Gastroesophageal sphincter (tissue), 4 donors: Measurements from ENCODE around the gene TMBIM1. TPM values are rescaled to one million over a fixed set of nuclear protein-coding genes. Genes with fewer than 3 reads are reported as not detected.
"Not testable (repeated sequence)": the region's sequence is repeated elsewhere in the genome, so short reads cannot be mapped to it uniquely, and the experiment has no call there.

ENCODE experiments used
- ATAC-seq: fragments of 150-250 bp; one replicate; pipeline ENCODE4 v1.9.1; 2016; ENCODE audit warnings: mild to moderate bottlenecking, moderate library complexity
- H3K27ac ChIP-seq, 4 donors: fragments of 200-600 bp; sonication (generic) in 3 of 4; 1 replicate in 3 of 4; 2 replicates in 1 of 4; pipeline ENCODE4 v1.5.1; 2016 to 2019
- H3K27me3 ChIP-seq: fragments of 200-600 bp; sonication (generic); one replicate; pipeline ENCODE4 v1.5.1; 2019
- H3K36me3 ChIP-seq, 2 donors: fragments of 200-600 bp; sonication (generic); one replicate each; pipeline ENCODE4 v1.5.1; 2019; ENCODE audit warnings: control low read depth in 1 of 2
- H3K4me1 ChIP-seq, 3 donors: fragments of 200-600 bp; sonication (generic); 1 replicate in 2 of 3; 2 replicates in 1 of 3; pipeline ENCODE4 v1.5.1; 2016 to 2019; ENCODE audit warnings: control low read depth in 2 of 3
- H3K4me3 ChIP-seq, 2 donors: fragments of 200-600 bp; sonication (generic); one replicate each; pipeline ENCODE4 v1.5.1; 2019; ENCODE audit warnings: mild to moderate bottlenecking in 1 of 2, moderate library complexity in 1 of 2
- H3K9me3 ChIP-seq, 3 donors: fragments of 200-600 bp; sonication (generic); one replicate each; pipeline ENCODE4 v1.5.1; 2017 to 2019; ENCODE audit warnings: control low read depth in 2 of 3
- EP300 ChIP-seq: sonication (generic); formaldehyde crosslinking; IDR thresholded peaks from one replicate; pipeline ENCODE4 v1.6.1; 2017; ENCODE audit warnings: antibody characterized with exemption, mild to moderate bottlenecking
- POLR2A ChIP-seq, 2 donors: fragments of 450-650 bp; IDR thresholded peaks; one replicate each; pipeline ENCODE4 v1.6.1; 2017; ENCODE audit warnings: antibody characterized with exemption in 2 of 2, mild to moderate bottlenecking in 2 of 2, moderate library complexity in 1 of 2
- POLR2AphosphoS5 ChIP-seq: sonication (generic); formaldehyde crosslinking; IDR thresholded peaks from one replicate; pipeline ENCODE4 v1.6.1; 2017; ENCODE audit warnings: antibody characterized with exemption
- WGBS, 2 donors: methylation state at CpG; one replicate each; pipeline ENCODE4 v1.1.5; 2018; ENCODE audit warnings: low coverage in 1 of 2; 5-methylcytosine and 5-hydroxymethylcytosine counted together
- total RNA-seq, 4 donors: library from RNA; depleted of rRNA; stranded (reverse); fragments of >200 nt; gene quantifications; one replicate each; pipeline ENCODE4 v1.1.0, GENCODE V29; 2016
- TF ChIP-seq, protein P1 (sequence below), 4 experiments: fragments of 200-600 bp in 2 of 4; fragments of 450-650 bp in 2 of 4; sonication (generic) in 1 of 4; IDR thresholded peaks; one replicate each; pipeline ENCODE4 v1.5.1; 2017 to 2019; ENCODE audit warnings: antibody characterized with exemption in 4 of 4, mild to moderate bottlenecking in 2 of 4, moderate library complexity in 2 of 4

TMBIM1 gene
- total RNA-seq, 4 donors from 2014 or later, result 152 to 245 (median 191) TPM

DNA sequence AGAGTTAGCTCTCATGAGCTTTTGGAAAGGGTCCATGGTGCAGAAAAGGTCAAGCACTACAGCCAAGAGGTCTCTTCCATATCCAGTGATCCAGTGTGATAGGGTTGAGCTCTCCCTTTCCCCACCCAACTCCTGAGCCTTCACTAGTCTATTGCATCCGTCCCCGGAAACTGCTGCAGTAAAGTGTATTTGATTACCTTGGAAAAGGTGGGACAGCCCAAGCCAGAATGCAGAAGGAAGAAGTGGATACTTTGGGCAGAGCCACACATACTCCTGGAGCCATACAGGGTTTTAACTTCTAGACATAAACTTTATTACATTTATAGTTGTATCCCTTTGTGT lies 18.4 kb downstream of the TMBIM1 start:
- Histone ChIP-seq H3K36me3 (peaks cover 0 to 55% of the 10 kb centered on the region in 2 donors), H3K4me1 (peaks cover 3 to 69% (median 23%) of the 10 kb centered on the region in 3 donors), H3K27ac (peak overlapping the region in 3 of 4 donors; percentile 62 to 80 (median 79)), H3K9me3 (no peaks in the 10 kb centered on the region), H3K27me3 (no peaks in the 10 kb centered on the region), H3K4me3 (no peak overlapping the region)
- TF ChIP-seq EP300 (no peak), POLR2AphosphoS5 (no peak), POLR2A (IDR thresholded peaks at IDR 0.05) (no peak)
- TF ChIP-seq, protein P1, sequence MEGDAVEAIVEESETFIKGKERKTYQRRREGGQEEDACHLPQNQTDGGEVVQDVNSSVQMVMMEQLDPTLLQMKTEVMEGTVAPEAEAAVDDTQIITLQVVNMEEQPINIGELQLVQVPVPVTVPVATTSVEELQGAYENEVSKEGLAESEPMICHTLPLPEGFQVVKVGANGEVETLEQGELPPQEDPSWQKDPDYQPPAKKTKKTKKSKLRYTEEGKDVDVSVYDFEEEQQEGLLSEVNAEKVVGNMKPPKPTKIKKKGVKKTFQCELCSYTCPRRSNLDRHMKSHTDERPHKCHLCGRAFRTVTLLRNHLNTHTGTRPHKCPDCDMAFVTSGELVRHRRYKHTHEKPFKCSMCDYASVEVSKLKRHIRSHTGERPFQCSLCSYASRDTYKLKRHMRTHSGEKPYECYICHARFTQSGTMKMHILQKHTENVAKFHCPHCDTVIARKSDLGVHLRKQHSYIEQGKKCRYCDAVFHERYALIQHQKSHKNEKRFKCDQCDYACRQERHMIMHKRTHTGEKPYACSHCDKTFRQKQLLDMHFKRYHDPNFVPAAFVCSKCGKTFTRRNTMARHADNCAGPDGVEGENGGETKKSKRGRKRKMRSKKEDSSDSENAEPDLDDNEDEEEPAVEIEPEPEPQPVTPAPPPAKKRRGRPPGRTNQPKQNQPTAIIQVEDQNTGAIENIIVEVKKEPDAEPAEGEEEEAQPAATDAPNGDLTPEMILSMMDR (IDR thresholded peaks at IDR 0.05), result no peak
- WGBS, 2 donors, result 35 to 83% methylated on average over 2 of the region's 2 CpGs
- ATAC-seq, result no peak

DNA sequence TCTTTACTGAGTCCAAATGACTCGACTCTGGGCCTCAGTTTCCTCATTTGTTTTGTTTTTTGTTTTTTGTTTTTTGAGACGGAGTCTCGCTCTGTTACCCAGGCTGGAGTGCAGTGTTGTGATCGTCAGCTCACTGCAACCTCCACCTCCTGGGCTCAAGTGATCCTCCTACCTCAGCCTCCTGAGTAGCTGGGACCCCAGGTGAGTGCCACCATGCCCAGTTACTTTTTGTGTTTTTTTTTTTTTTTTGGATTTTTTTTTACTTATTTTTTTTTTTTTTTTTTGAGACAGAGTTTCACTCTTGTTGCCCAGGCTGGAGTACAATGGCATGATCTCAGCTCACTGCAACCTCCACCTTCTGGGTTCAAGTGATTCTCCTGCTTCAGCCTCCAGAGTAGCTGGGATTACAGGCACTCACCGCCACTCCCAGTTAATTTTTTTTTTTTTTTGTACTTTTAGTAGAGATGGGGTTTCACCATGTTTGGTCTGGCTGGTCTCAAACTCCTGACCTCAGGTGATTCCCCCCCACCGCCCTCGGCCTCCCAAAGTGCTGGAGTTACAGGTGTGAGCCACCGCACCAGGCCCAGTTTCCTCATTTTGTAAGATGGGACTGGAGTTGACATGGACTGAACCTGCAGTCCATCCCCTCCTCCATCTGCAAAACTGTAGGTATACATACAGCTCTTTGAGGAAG lies 18.9 kb downstream of the TMBIM1 start:
- not testable (repeated sequence) for H3K4me3 ChIP-seq, H3K9me3 ChIP-seq, H3K27me3 ChIP-seq, ATAC-seq
- WGBS, 2 donors, result 67 to 85% methylated on average over 4 to 5 of the region's 8 CpGs
- peak overlapping the region; percentile 1 to 80 (median 80) for H3K27ac ChIP-seq
- H3K4me1 ChIP-seq, result peaks cover 3 to 69% (median 25%) of the 10 kb centered on the region in 3 donors
- peaks cover 0 to 50% of the 10 kb centered on the region in 2 donors for H3K36me3 ChIP-seq

DNA sequence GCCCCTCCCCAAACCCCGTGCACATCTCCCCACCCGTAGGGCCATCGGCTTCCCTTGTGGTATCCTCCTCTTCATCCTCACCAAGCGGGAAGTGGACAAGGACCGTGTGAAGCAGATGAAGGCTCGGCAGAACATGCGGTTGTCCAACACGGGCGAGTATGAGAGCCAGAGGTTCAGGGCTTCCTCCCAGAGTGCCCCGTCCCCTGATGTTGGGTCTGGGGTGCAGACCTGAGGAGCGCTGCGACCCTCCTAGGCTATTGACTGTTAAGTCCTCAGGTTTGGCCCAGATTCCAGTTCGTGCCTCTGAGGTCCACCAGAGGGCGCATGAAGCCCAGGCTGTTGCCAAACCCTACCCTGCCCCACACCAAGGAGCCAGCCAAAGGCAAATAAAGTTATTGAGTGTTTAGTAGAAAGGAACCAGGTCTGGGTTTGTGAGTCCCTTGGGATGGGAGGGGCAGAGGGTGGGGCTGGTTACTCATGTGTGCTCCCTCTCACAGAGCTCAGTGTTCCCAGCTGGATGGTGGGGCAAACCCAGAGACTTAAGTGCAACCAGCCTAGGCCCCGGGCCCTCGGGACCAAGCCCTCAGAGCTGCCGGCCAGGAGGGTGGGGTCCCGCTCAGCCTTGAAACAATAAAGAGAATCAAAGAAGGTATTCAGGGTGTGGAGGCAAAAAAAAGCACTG lies 19.6 kb downstream of the TMBIM1 start:
- H3K27me3 ChIP-seq, result no peaks in the 10 kb centered on the region
- peak; percentile 74 for ATAC-seq
- peaks cover 0 to 45% of the 10 kb centered on the region in 2 donors for H3K36me3 ChIP-seq
- TF ChIP-seq POLR2A (IDR thresholded peaks at IDR 0.05) (no peak), POLR2AphosphoS5 (peak; percentile 80)
- TF ChIP-seq, protein P1 (IDR thresholded peaks at IDR 0.05), result peak in 3 of 4 experiments; percentile 92 to 95 (median 95)
- peaks cover 3 to 69% (median 25%) of the 10 kb centered on the region in 3 donors for H3K4me1 ChIP-seq
- H3K4me3 ChIP-seq, result peak overlapping the region in 1 of 2 donors; percentile 15
- H3K9me3 ChIP-seq, result no peaks in the 10 kb centered on the region
- peak overlapping the region; percentile 1 to 80 (median 80) for H3K27ac ChIP-seq
- 10% methylated on average over 2 to 5 of the region's 18 CpGs for WGBS, 2 donors

DNA sequence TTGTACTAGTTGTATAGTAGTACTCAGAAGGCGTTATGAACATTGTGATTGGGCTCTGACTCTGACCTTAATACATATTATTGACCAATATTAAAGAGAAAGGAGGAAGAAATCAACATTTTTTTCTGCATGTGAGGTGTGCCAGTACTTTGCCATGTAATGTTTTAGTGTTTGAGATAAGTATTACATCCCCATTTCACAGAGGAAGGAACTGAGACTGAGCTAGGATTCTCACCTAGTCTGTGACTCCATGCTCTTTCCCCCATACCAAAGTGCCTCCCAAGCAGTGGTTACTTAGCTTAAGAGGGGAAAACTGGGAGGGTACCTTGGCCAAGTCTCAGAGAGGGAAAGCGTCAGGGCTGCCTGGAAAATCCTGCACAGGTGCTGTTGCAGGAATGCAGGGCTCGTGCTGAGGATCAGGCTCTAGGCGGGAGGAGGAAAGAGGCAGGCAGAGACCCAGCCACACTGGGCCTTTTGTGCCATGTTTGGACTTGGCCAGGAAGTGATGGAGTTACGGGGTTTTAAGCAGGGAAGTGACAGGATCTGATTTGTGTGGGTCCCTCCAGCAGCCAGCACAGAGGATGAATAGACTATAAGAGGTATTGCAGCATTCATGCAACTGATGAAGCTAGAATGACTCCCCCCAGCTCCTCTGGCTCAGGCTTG lies 20.3 kb downstream of the TMBIM1 start:
- peaks cover 0 to 45% of the 10 kb centered on the region in 2 donors for H3K36me3 ChIP-seq
- TF ChIP-seq EP300 (no peak), POLR2AphosphoS5 (peak; percentile 39), POLR2A (IDR thresholded peaks at IDR 0.05) (no peak)
- TF ChIP-seq, protein P1 (IDR thresholded peaks at IDR 0.05), result no peak
- H3K9me3 ChIP-seq, result no peaks in the 10 kb centered on the region
- WGBS, 2 donors, result 29 to 70% methylated on average over 1 to 3 of the region's 5 CpGs
- peaks cover 3 to 75% (median 25%) of the 10 kb centered on the region in 3 donors for H3K4me1 ChIP-seq
- no peak for ATAC-seq
- peak overlapping the region in 1 of 2 donors; percentile 77 for H3K4me3 ChIP-seq
- H3K27ac ChIP-seq, result peak overlapping the region in 3 of 4 donors; percentile 79 to 80 (median 80)
- H3K27me3 ChIP-seq, result no peaks in the 10 kb centered on the region

DNA sequence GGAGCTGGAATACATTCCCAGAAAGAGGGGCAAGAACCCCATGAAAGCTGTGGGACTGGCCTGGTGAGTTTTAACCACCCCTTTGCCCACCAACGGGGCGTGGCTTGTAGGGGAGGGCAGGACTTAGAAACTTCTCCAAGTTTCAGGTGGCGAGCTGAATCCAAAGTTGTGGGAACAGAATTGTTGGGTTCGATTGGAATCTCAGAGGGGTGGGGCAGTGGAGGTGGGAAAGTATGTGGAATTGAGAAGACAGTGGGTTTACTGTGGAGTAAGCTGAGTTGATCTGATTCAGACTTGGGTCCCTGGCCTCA lies 20.9 kb downstream of the TMBIM1 start:
- Histone ChIP-seq H3K4me3 (peak overlapping the region in 1 of 2 donors; percentile 77), H3K36me3 (peaks cover 0 to 45% of the 10 kb centered on the region in 2 donors), H3K9me3 (no peaks in the 10 kb centered on the region), H3K27me3 (no peaks in the 10 kb centered on the region), H3K27ac (peak overlapping the region in 3 of 4 donors; percentile 79 to 80 (median 80)), H3K4me1 (peaks cover 3 to 78% (median 25%) of the 10 kb centered on the region in 3 donors)
- WGBS, 2 donors, result 24 to 58% methylated on average over 2 to 3 of the region's 4 CpGs
- TF ChIP-seq POLR2AphosphoS5, result no peak
- no peak for TF ChIP-seq POLR2A (IDR thresholded peaks at IDR 0.05)
- TF ChIP-seq EP300, result no peak
- TF ChIP-seq, protein P1 (IDR thresholded peaks at IDR 0.05), result no peak
- ATAC-seq, result no peak
